A204.1 (cell line): ENCODE data around the gene ZNF8.
"Not testable (repeated sequence)": the region's sequence is repeated elsewhere in the genome, so short reads cannot be mapped to it uniquely, and the experiment has no call there.

ENCODE experiments used
- FAIRE-seq: peaks from 2 replicates; lab custom pipeline; 2012; peaks lifted over from hg19 to GRCh38; lab: Jason Lieb, UNC

ZNF8 gene

DNA sequence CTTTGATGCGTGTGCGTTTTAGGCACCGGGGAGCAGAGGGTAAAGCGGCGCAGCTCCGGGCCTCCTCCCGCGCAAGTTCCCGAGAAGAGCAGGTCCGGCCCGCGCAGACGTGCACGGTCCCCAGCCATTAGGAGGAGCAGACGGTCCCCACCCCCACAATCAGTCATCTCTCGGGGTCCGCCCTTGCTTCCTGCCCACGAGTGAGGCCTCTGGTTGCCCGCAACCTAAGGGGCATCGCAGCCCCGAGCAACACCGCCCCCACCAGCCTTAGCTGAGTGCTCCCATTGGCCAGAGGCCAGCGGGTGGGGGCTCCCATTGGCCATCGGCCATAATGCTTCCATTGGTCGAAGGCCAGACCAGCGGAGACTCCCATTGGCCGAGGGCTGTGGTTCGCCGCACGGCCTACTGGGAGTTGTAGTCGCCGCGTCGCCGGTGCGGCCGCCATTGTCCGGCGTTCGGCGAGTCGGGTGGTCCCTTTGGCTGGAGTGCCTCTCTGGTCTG is at the start of gene ZNF8:
Gene ZNF8, plus strand, starts transcription at position 415 of the 501 bp plus-strand sequence. CDS start 127 bp downstream, outside the sequence.
- peak; percentile 98 for FAIRE-seq

DNA sequence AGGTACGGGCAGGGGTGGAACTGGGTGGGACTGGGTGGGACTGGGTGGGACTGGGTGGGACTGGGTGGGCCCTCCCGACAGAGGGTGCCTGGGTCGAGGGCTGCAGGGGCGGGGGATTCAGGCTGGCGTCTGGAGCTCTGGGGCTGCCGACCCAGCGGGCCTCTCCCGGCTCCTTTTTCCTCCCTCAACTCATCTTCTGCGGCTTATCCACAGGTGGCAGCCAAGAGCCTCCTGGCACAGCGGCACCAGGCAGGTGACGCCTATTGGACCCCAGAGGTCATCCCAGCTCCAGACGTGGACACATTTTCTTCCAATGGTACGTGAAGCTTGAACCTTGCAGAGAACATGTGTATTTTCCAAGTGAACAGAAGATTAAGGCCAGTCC is 49.5 kb upstream of the ZNF8 start:
- no peak for FAIRE-seq

DNA sequence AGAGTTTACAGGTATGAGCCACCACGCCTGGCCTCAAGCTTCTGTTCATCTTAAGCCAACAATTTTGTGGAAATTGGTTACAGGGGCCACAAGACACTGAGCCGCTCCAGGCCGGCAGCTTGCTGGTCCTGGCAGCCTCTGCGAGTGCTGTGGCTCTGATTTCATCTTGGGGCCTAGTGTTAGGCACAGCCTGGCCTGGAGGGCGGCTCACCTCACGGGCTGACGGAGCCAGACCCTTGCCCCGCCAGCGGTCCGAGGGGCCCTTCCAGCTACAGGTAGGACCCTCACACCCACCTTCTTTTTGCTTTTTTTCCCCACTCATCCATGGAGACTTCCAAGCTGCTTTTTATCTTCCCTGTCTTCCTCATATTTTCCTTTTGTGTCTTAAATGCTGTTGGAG is 41.4 kb upstream of the ZNF8 start:
- FAIRE-seq, result no peak

DNA sequence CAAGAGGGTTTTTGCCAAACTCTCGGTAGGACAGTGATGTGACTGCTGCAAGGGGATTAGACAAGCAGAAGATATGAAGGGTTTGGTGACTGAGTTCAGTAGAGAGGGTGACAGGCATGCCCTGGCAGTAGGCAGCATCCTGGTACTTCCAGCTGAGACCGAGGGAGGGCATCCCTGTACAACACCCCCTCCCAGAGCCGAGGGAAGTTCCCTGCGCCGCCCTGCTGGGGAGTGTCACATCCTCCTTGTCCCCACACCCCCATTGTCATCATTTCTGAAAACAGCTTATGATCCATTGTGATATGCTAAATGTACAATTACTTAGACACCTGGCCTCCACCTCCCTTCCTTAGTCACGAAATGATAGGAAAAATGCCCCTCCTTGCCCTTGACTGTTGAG is 35.4 kb upstream of the ZNF8 start:
- no peak for FAIRE-seq

DNA sequence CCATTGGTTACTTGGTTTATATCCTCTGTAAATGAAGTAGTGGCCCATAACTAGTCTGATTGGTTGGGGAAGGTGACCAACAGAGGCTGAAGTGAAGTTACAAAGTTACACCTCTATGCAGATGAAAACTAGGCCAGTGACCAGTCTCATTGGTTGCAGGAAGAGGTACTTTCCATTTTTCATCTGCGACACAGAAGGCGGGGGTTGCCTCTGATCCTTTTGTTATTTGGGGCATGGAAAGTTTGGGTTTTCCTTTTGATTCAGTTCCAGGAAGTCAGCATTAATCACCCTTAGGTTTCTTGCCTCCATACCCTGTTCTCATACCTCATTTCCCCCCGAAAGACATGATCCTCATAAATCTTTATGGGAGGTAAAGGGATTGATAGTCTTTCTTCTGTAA is 29.9 kb upstream of the ZNF8 start:
- FAIRE-seq, result no peak

DNA sequence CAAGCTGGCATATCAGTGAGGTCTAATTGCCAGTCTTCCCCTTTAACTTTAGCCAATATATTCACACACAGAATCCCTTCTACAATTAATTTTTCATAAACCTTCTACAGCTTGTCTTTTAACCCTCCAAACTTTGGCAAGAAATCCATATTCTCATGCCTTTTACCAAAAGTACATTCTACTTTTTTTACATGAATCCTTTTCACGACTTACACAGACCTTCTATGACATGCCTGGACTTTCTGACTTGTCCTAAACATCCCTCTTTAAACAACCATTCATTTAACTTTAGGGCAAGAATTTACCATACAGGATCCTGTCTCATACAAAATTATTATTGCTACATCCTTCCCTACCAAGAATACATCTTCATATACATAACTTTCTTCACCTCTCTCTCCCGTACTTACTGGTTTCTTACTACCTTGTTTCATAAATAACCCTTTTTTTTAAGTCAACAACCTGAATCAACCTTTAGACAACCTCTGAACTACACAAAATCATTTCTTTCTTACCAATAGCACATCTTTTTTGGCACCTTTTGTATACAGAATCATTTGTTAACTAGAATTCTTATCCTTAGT is 26.6 kb upstream of the ZNF8 start:
- FAIRE-seq, result no peak

DNA sequence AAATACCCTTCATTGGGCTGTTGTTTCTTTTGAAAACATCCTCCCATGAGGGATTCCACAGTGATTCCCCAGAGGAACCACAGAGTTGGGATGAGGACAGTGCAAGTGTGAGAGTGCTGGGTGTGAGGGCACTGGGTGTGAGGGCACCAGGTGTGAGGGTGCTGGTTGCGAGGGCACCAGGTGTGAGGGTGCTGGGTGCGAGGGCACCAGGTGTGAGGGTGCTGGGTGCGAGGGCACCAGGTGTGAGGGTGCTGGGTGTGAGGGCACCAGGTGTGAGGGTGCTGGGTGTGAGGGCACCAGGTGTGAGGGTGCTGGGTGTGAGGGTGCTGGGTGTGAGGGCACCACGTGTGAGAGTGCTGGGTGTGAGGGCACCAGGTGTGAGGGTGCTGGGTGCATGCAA is 20.5 kb upstream of the ZNF8 start:
- not testable (repeated sequence) for FAIRE-seq

DNA sequence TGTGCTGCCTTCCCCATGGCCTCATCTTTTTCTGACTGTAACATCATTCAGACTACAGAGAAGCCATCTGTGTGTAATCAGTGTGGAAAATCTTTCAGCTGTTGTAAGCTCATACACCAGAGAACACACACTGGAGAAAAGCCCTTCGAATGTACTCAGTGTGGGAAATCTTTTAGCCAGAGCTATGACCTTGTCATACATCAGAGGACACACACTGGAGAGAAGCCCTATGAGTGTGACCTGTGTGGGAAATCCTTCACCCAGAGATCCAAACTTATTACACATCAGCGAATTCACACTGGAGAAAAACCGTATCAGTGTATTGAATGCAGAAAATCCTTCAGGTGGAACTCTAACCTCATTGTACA is 17.2 kb upstream of the ZNF8 start:
- no peak for FAIRE-seq

DNA sequence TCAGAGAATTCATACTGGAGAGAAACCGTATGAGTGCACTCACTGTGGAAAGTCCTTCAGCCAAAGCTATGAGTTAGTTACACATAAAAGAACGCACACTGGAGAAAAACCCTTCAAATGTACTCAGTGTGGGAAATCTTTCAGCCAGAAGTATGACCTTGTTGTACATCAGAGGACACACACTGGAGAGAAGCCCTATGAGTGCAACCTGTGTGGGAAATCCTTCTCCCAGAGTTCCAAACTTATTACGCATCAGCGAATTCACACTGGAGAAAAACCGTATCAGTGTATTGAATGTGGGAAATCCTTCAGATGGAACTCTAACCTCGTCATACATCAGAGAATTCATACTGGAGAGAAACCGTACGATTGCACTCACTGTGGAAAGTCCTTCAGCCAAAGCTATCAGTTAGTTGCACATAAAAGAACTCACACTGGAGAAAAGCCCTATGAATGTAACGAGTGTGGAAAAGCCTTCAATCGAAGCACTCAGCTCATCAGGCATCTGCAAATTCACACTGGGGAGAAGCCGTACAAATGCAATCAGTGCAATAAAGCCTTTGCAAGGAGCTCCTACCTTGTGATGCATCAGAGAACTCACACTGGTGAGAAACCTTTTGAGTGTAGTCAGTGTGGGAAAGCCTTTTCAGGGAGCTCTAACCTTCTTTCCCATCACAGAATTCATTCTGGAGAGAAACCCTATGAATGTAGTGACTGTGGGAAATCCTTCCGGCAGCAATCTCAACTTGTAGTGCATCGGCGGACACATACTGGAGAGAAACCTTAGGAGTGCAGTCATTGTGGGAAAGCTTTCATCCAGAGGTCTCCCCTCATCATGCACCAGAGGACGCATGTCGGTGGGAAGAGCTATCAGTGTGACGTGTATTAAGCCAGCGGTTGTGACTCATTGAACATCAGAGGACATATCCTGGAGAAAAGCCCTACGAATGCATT is 16.5 kb upstream of the ZNF8 start:
- FAIRE-seq, result no peak

DNA sequence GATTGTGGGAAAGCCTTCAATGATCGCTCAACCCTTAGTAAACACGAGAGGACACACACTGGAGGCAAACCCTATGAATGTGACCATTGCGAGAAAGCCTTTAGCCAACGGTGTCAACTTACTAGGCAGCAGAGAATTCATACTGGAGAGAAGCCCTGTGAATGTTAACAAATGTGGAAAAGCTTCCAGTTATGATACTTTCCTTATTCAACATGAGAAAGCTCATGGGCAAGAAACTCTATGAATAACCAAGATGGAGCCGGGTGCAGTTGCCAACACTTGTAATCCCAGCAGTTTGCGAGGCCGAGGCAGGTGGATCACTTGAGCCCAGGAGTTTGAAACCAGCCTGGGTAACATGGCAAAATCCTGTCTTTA is 15.8 kb upstream of the ZNF8 start:
- FAIRE-seq, result no peak

DNA sequence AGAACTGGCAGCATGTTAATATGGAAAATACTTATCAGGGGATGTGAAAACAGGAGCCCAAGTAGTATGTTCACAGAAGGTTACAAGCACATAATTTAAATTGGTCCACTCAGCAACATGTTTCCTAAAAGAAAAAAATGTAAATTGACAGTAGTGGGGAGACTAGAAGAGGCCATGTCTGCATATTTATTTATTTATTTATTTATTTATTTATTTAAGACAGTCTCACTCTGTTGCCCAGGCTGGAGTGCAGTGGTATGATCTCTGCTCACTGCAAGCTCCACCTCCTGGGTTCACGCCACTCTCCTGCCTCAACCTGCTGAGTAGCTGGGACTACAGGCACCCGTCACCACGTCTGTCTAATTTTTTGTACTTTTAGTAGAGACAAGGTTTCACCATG is 13.7 kb upstream of the ZNF8 start:
- no peak for FAIRE-seq

DNA sequence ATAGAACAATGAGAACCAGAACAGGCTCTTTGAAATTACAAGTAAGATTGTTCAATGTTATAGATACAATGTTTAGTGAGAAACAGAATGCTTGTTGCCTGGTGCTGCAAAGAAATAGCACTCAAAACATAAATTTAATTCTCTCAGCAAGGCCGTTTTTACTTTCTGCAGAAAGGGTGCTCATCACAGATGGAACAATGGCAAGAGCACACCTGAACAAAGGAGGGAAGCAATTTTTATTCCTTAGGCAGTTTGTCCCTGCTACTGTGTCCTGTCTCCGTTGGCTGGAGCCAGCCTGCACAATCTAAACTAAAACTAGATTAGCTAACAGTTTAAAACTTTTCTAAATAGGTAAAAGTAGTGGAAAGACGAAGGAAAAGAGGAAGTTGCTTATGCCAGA is 10.4 kb upstream of the ZNF8 start:
- FAIRE-seq, result no peak

DNA sequence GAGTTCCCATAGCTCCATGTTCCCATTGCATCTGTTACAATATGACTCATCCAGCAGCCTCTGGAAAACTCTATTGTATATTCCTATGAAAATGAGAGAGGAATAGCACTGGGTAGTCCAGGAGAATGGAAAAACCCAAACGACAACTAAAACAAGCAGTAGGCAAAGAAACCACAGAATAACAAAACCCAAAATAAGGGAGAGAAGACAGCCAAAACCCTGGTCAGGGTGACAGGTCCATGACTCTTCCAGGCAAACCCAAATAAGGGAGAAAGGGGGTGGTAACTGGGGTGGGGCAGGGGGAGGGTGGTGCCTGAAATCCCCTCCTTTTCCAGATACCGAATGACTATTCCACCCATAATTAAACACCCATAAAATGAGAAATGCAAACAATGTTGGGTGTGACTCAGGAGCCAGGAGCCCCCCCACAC is 4.0 kb upstream of the ZNF8 start:
- FAIRE-seq, result no peak

DNA sequence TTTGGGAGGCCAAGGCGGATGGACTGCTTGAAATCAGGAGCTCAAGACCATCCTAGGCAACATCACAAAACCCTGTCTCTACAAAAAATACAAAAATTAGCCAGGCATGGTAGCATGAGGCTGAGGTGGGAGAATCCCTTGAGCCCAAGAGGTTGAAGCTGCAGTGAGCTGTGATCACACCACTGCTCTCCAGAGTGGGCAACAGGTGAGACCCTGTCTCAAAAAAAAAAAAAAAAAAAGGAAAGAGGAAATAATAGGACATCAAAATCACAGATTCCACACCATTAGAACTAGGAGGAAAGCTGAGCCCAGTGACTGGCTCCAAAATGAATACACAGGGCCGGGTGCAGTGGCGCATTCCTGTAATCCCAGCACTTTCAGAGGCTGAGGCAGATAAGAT is 3.2 kb upstream of the ZNF8 start:
- no peak for FAIRE-seq

DNA sequence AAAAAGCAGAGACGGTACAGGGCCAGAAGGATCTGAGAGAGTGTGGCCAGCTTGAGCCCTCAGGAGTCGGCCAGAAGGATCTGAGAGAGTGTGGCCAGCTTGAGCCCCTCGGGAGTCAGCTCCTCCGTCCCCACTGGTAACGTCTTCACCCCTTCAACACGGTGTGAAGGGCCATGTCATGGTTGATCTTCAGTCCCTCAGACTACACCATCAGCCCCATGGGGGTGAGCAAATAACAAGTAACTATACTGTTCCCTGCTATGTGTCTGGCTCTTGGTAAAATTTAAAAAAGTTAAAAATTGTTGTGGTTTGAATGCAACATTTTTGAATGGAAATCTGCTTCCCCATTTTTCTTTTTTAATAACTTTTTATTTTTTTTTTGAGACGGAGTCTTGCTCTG is 1.6 kb upstream of the ZNF8 start:
- FAIRE-seq, result no peak

DNA sequence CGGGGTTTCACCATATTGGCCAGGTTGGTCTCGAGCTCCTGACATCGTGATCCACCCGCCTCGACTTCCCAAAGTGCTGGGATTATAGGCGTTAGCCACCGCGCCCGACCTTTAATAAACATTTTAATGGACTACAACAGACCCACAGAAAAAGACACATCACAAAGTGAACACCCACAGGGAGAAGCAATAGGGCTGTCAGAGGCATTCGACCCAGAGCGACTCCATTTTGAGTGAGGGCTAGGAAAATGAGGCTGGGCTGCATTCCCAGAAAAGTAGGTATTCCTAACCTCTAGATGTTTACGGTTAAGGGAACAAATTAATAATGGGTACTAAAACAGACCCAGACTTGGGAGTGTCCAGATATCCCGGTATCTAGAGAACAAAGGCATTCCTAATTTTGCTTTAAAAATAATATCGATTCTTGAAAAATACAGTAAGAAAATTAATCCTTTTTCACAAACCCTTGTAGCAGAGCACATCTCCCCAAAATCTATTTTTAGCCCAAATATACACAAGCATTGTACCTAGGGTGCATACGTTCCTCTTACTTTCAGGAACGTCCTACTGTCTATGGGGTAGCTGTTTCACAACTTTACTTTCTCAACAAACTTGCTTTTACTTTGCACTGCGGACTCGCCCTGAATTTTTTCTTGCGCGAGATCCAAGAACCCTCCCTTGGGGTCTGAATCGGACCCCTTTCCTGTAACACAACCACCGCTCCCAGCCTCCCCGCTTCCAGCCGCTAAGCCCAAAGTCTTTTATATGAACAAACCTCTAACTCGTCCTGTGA is 811 bp upstream of the ZNF8 start:
- no peak for FAIRE-seq

DNA sequence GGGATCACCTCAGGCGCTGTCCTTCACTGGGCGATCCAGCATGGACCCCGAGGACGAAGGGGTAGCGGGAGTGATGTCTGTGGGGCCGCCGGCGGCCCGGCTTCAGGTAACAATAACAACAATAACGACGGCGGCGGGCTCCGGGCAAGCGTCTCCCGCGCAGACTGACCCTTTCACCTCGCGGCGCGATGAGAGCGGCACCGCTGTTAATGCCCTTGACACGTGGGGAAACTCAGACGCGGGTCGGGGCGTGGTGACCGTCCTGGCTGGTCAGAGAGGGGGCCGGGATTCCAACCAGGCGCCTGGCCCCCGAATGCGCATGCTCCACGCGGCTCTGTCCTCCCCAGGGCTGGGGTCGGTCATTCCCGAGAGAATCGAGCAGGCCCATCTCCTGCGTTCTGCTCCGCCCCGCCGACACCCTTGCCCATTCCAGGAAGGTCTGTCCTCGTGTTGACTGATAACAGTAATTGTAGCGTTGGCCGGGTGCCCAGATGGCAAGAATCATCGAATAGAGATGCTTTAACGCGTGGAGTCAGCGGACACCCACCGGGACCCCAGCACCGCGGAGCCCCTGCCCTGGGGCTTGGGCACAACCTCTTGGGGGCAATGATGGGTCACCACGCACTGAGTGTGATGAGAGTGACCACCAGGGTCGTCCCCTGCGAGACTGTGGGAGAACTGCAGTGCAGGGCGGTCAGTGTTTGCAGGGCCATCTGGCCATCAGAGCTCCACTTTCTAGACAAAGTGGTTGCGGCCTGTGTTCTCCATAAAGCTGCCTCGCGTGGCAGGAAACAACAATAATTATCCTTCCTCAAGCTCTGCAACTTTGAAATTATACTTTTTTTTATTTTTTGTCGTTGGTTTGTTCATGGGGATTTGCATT is 528 bp downstream of the ZNF8 start:
- FAIRE-seq, result no peak

DNA sequence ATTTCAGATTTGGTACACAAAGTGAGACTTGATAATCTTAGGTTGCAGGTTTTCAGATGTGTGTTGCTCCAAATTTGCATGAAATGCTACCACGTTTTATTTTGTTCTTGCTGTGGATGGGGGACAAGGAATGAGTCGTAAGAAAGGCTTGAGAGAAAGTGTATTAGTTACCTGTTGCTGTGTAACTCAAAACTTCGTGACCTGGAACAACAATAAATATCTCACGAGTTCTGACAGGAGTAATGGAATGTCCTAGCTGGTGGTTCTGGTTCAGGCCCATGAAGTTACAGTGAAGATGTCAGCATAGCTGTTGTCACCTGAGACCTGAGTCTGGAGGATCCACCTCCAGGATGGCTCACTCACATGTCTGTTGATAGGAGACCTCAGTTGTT is 1.2 kb downstream of the ZNF8 start:
- no peak for FAIRE-seq

DNA sequence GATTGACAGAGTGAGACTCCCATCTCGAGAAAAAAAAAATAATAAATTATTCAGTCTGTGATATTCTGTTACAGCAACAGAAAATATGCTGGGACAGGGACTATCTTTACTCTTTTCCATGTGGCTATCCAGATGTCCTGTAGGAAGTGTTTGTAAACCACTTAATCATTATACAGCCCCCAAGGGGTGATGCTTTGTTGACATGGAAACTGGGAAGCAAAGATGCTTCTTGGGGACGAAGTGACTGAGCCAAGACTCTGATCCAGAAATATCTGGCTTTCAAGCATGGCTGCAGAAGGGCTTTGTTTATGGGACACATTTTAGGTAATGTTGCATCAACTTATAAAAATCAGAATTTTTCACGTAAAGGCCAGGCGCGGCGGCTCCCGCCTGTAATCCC is 5.4 kb downstream of the ZNF8 start:
- FAIRE-seq, result no peak

DNA sequence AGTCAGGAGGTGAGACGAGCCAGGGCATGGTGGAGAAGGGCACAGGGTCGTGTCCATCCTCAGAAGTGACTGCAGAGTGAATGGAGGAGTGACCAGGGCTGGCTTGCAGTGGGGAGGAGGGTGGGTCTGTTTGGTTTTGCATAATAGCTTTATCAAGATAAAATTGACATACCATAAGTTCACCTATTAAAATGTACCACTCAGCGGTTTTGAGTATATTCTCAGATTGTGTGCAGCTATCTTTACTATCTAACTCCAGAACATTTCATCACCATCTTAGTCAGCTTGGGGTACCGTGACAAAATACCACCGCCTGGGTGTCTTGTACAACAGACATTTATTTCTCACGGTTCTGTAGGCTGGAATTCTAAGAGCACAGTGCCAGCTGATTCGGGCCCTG is 13.2 kb downstream of the ZNF8 start:
- no peak for FAIRE-seq

DNA sequence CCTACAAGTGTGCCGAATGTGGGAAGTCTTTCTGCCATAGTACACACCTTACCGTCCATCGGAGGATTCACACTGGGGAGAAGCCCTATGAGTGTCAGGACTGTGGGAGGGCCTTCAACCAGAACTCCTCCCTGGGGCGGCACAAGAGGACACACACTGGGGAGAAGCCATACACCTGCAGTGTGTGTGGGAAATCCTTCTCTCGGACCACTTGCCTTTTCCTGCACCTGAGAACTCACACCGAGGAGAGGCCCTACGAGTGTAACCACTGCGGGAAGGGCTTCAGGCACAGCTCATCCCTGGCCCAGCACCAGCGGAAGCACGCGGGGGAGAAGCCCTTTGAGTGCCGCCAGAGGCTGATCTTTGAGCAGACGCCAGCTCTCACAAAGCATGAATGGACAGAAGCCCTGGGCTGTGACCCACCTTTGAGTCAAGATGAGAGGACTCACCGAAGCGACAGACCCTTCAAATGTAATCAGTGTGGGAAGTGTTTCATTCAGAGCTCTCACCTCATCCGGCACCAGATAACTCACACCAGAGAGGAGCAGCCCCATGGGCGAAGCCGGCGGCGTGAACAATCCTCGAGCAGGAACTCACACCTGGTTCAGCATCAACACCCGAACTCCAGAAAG is 16.1 kb downstream of the ZNF8 start:
- FAIRE-seq, result no peak

DNA sequence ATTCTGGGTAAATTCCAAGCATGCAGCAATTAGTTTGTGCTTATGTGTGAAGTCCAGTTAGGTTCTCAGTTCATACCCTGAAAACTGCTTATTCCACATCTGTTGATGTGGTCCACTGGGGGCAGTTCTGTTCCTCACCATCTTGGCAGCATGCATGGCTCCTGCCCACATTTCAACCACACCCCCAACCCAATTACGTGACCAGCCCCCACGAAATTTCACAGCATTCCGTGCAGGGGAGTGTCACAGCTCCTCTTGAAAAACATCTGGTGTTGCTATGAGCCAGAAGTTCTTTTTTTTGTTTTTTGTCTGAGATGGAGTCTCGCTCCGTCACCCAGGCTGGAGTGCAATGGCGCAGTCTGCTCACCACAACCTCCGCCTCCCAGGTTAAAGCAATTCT is 17.3 kb downstream of the ZNF8 start:
- FAIRE-seq, result no peak
